ENCODE measurements around the gene MICAL2.

GRCh38 chr11:12130180-12130980 is 20.0 kb downstream of the MICAL2 start:
- TF ChIP-seq CTCF (IDR thresholded peaks at IDR 0.05; ENCODE audit: low read depth, low read length): no peak
- TF ChIP-seq EZH2phosphoT487 (IDR thresholded peaks at IDR 0.05; ENCODE audit: low read depth): no peak
